SK-N-SH treated with all-trans-retinoic acid at 6 μM for 48 hours (cell line): ENCODE data around the gene ATG2A.

Experiments
- ATAC-seq: fragments of 200-7000 bp; cut with Tn5 transposase; 3 replicates; pipeline ENCODE4 v1.9.1; 2020; ENCODE audit warnings: mild to moderate bottlenecking, moderate library complexity
- ARNTL ChIP-seq: fragments of 450-650 bp; formaldehyde crosslinking; IDR thresholded peaks from 2 replicates; pipeline ENCODE4 v1.5.0; 2020; ENCODE audit warnings: low read depth, mild to moderate bottlenecking, moderate library complexity, borderline replicate concordance
- BACH2 ChIP-seq: fragments of 250-450 bp; sonication (Bioruptor Pico); IDR thresholded peaks from 2 replicates; pipeline ENCODE4 v1.9.0; 2021; ENCODE audit warnings: mild to moderate bottlenecking, borderline replicate concordance
- CSDC2 ChIP-seq: fragments of 250-450 bp; sonication (Bioruptor Pico); IDR thresholded peaks from 2 replicates; pipeline ENCODE4 v1.5.0; 2020; ENCODE audit warnings: mild to moderate bottlenecking, moderate library complexity
- ESRRG ChIP-seq: fragments of 250-450 bp; sonication (Bioruptor Pico); IDR thresholded peaks from 2 replicates; pipeline ENCODE4 v1.6.1; 2021; ENCODE audit warnings: mild to moderate bottlenecking
- GLIS3 ChIP-seq: fragments of 250-450 bp; sonication (Bioruptor Pico); IDR thresholded peaks from 2 replicates; pipeline ENCODE4 v1.5.0; 2020; ENCODE audit warnings: mild to moderate bottlenecking, moderate library complexity
- ISL1 ChIP-seq: fragments of 250-450 bp; sonication (Bioruptor Pico); IDR thresholded peaks from 2 replicates; pipeline ENCODE4 v2.1.2; 2022; ENCODE audit warnings: mild to moderate bottlenecking, moderate library complexity
- OSR1 ChIP-seq: fragments of 250-450 bp; sonication (Bioruptor Pico); IDR thresholded peaks from 2 replicates; pipeline ENCODE4 v1.8.0; 2022; ENCODE audit warnings: moderate library complexity, mild to moderate bottlenecking, inconsistent platforms
- POU6F1 ChIP-seq: fragments of 250-450 bp; sonication (Bioruptor Pico); IDR thresholded peaks from 2 replicates; pipeline ENCODE4 v1.8.0; 2021; ENCODE audit warnings: low read depth, mild to moderate bottlenecking, moderate library complexity, borderline replicate concordance
- PPARA ChIP-seq: fragments of 250-450 bp; sonication (Bioruptor Pico); IDR thresholded peaks from 2 replicates; pipeline ENCODE4 v1.5.0; 2020; ENCODE audit warnings: mild to moderate bottlenecking, borderline replicate concordance
- SNAI2 ChIP-seq: fragments of 250-450 bp; sonication (Bioruptor Pico); IDR thresholded peaks from 2 replicates; pipeline ENCODE4 v1.5.0; 2020; ENCODE audit warnings: mild to moderate bottlenecking, moderate library complexity
- TCF4 ChIP-seq: fragments of 250-450 bp; sonication (Bioruptor Pico); IDR thresholded peaks from 2 replicates; pipeline ENCODE4 v1.8.0; 2021; ENCODE audit warnings: mild to moderate bottlenecking, moderate library complexity, borderline replicate concordance
- TOX ChIP-seq: fragments of 250-450 bp; sonication (Bioruptor Pico); IDR thresholded peaks from 2 replicates; pipeline ENCODE4 v1.8.0; 2021; ENCODE audit warnings: mild to moderate bottlenecking, moderate library complexity, borderline replicate concordance
- TSHZ2 ChIP-seq: fragments of 250-450 bp; sonication (Bioruptor Pico); IDR thresholded peaks from 2 replicates; pipeline ENCODE4 v1.5.0; 2020; ENCODE audit warnings: mild to moderate bottlenecking, moderate library complexity
- ZC3H10 ChIP-seq: fragments of 250-450 bp; sonication (Bioruptor Pico); IDR thresholded peaks from 2 replicates; pipeline ENCODE4 v1.5.1; 2021; ENCODE audit warnings: mild to moderate bottlenecking, moderate library complexity
- ZFP3 ChIP-seq: fragments of 250-450 bp; sonication (Bioruptor Pico); IDR thresholded peaks from 2 replicates; pipeline ENCODE4 v1.5.0; 2020; ENCODE audit warnings: mild to moderate bottlenecking, moderate library complexity
- ZFP30 ChIP-seq: fragments of 450-650 bp; formaldehyde crosslinking; IDR thresholded peaks from 2 replicates; pipeline ENCODE4 v1.5.0; 2022; ENCODE audit warnings: mild to moderate bottlenecking, moderate library complexity
- ZNF565 ChIP-seq: fragments of 450-650 bp; formaldehyde crosslinking; conservative IDR thresholded peaks from 2 replicates; pipeline ENCODE4 v1.5.0; 2020; ENCODE audit warnings: low read depth, mild to moderate bottlenecking, moderate library complexity
- ZNF70 ChIP-seq: fragments of 450-650 bp; formaldehyde crosslinking; IDR thresholded peaks from 2 replicates; pipeline ENCODE4 v1.5.0; 2020; ENCODE audit warnings: mild to moderate bottlenecking, moderate library complexity
- ZNF8 ChIP-seq: fragments of 450-650 bp; formaldehyde crosslinking; IDR thresholded peaks from 2 replicates; pipeline ENCODE4 v1.5.0; 2020; ENCODE audit warnings: mild to moderate bottlenecking, moderate library complexity
- TF ChIP-seq, protein P1 (sequence below): fragments of 250-450 bp; sonication (Bioruptor Pico); IDR thresholded peaks from 2 replicates; pipeline ENCODE4 v1.8.0; 2020; ENCODE audit warnings: mild to moderate bottlenecking, moderate library complexity, borderline replicate concordance
- TF ChIP-seq, protein P2 (sequence below): fragments of 250-450 bp; sonication (Bioruptor Pico); IDR thresholded peaks from 2 replicates; pipeline ENCODE4 v1.5.1; 2020; ENCODE audit warnings: low read depth, mild to moderate bottlenecking, moderate library complexity

ATG2A gene

GRCh38 chr11:64926689-64927088, 9.7 kb upstream of the ATG2A start:
- TF ChIP-seq TSHZ2 (CRISPR knock-in tag) (no peak), ISL1 (CRISPR knock-in tag) (no peak), ZNF70 (CRISPR knock-in tag) (no peak), ZFP3 (CRISPR knock-in tag) (no peak), GLIS3 (CRISPR knock-in tag) (no peak), CSDC2 (CRISPR knock-in tag) (no peak), ZNF565 (CRISPR knock-in tag) (no peak), ARNTL (CRISPR knock-in tag) (no peak), ESRRG (CRISPR knock-in tag) (no peak), BACH2 (CRISPR knock-in tag) (no peak), ZC3H10 (CRISPR knock-in tag) (no peak), OSR1 (no peak), SNAI2 (no peak), TCF4 (CRISPR knock-in tag) (no peak), ZFP30 (no peak), POU6F1 (CRISPR knock-in tag) (no peak), ZNF8 (CRISPR knock-in tag) (no peak)
- TF ChIP-seq, protein P1, sequence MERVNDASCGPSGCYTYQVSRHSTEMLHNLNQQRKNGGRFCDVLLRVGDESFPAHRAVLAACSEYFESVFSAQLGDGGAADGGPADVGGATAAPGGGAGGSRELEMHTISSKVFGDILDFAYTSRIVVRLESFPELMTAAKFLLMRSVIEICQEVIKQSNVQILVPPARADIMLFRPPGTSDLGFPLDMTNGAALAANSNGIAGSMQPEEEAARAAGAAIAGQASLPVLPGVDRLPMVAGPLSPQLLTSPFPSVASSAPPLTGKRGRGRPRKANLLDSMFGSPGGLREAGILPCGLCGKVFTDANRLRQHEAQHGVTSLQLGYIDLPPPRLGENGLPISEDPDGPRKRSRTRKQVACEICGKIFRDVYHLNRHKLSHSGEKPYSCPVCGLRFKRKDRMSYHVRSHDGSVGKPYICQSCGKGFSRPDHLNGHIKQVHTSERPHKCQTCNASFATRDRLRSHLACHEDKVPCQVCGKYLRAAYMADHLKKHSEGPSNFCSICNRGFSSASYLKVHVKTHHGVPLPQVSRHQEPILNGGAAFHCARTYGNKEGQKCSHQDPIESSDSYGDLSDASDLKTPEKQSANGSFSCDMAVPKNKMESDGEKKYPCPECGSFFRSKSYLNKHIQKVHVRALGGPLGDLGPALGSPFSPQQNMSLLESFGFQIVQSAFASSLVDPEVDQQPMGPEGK (CRISPR knock-in tag), result no peak
- no peak for ATAC-seq

DNA sequence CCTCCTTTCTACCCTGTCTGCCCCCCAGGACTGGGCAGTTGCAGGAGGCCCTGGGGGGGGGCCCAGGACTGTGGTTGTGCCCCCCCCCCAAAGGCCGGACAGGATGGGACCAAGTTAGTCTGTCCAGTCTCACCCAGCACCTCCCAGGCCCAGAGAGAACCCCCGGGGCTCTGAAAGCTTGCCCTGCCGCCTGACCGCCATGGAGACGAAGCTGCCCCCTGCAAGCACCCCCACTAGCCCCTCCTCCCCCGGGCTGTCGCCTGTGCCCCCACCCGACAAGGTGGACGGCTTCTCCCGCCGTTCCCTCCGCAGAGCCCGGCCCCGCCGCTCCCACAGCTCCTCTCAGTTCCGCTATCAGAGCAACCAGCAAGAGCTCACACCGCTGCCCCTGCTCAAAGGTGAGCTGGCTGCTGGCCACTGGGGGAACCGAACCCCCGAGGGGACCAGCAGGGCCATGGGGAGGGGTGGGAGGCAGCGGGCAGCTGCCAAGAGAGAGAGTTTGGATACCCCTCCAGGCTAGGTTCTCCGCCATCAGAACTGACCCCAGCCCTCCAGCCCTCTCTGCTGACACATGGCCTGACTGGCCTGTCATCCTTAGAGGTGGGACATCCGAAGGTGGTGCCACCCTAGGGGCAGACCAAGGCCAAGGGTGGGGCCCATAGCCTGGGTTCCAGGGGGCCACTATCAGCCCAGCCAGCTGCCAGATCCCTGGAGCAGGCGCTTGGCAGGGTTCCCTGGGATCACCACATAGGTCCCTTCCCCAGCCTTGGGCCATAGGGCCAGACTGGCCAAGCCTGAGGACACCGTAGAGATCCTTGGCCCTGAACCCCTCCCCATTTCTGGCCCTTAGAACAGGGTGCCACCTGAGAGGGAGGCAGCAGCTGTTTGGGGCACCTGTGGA, 8.8 kb upstream of the ATG2A start:
- TF ChIP-seq ARNTL (CRISPR knock-in tag) (no peak), OSR1 (no peak), CSDC2 (CRISPR knock-in tag) (no peak), ZNF8 (CRISPR knock-in tag) (no peak), ZC3H10 (CRISPR knock-in tag) (no peak), BACH2 (CRISPR knock-in tag) (no peak), GLIS3 (CRISPR knock-in tag) (no peak), PPARA (CRISPR knock-in tag) (no peak), TOX (CRISPR knock-in tag) (no peak)
- TF ChIP-seq, protein P1 (CRISPR knock-in tag), result no peak
- TF ChIP-seq, protein P2, sequence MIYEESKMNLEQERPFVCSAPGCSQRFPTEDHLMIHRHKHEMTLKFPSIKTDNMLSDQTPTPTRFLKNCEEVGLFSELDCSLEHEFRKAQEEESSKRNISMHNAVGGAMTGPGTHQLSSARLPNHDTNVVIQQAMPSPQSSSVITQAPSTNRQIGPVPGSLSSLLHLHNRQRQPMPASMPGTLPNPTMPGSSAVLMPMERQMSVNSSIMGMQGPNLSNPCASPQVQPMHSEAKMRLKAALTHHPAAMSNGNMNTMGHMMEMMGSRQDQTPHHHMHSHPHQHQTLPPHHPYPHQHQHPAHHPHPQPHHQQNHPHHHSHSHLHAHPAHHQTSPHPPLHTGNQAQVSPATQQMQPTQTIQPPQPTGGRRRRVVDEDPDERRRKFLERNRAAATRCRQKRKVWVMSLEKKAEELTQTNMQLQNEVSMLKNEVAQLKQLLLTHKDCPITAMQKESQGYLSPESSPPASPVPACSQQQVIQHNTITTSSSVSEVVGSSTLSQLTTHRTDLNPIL, result no peak
- no peak for ATAC-seq
